NAMALWA (cell line): Measurements from ENCODE around the gene RNF126.
"Not testable (repeated sequence)": the region's sequence is repeated elsewhere in the genome, so short reads cannot be mapped to it uniquely, and the experiment has no call there.

Experiments used
- DNase-seq: peaks from one replicate; pipeline ENCODE4 v3.0.0-alpha.2; 2015; ENCODE audit warnings: low spot score

RNF126 gene

GRCh38 chr19:662962-663681, at the start of gene RNF126:
RNF126 (minus strand) TSS chr19:663214; CDS start chr19:663121, 93 bp downstream.
- DNase-seq, result peak; percentile 89

DNA sequence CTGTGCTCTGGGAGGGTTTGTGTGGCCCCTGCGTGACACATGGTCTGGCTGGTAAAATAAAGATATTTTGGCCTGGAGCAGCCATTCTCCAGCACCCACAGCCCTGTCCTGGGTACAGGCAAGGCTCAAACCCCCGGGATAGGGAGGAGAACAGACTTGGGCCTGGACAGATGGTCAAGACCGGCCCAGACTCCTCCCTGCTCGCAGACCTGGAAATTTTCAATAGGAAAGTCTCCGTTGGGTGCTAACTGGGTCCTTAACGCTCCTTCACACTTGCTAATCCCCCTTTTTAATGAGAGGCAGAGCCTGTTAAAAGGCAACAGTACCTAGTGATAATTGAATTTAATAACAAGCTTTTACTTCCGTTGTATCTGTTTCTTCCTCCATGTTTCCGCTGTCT, 48.2 kb upstream of the RNF126 start:
- DNase-seq, result no peak

GRCh38 chr19:710767-711166, 47.8 kb upstream of the RNF126 start:
- no peak for DNase-seq

GRCh38 chr19:709965-710571, 47.1 kb upstream of the RNF126 start:
- DNase-seq, result no peak

DNA sequence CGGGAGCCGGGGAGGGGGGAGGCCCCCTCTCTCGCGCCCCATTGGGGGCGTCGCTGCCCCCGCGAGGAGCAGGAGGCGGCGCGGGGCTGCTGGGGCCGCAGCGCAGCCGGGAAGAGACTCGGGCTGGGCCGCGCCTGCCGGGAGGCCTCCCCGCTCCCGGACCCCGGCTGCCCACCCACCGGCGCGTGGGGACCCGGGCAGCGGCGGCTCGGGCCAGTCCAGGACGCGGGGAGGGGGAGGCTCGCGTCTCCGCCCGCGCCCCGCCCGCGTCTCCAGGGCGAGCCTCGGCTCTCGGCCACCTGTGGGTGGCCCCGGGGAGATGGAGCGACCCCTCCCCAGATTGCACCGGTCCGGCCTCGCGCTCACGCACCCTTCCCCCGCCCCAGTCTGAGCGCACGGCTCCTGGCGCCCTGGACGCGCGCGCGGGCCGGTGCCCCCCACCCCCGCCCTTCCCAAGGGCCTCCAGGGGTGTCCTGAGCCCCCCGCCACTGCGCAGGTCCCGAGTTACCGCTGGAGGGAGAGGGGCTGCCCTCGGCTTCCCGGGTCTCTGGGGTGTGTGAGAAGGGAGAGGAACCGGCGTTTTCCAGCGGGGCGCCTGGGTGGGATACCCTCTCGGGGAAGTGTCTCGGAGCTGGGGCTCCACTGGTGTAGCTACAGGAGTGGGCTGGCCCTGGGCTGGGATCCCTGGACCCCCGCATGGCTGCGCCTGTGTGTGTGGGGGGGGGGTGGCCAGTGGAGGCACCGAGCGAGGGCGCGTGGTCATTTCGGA, 46.4 kb upstream of the RNF126 start:
- no peak for DNase-seq

GRCh38 chr19:708154-709143, 45.4 kb upstream of the RNF126 start, which contains the start of gene PALM:
PALM (plus strand) TSS chr19:708935; CDS start chr19:709147, 212 bp downstream.
- DNase-seq, result no peak

- no peak for DNase-seq
These were observed 41.4 kb upstream of the RNF126 start for GRCh38 chr19:704447-704741.

DNA sequence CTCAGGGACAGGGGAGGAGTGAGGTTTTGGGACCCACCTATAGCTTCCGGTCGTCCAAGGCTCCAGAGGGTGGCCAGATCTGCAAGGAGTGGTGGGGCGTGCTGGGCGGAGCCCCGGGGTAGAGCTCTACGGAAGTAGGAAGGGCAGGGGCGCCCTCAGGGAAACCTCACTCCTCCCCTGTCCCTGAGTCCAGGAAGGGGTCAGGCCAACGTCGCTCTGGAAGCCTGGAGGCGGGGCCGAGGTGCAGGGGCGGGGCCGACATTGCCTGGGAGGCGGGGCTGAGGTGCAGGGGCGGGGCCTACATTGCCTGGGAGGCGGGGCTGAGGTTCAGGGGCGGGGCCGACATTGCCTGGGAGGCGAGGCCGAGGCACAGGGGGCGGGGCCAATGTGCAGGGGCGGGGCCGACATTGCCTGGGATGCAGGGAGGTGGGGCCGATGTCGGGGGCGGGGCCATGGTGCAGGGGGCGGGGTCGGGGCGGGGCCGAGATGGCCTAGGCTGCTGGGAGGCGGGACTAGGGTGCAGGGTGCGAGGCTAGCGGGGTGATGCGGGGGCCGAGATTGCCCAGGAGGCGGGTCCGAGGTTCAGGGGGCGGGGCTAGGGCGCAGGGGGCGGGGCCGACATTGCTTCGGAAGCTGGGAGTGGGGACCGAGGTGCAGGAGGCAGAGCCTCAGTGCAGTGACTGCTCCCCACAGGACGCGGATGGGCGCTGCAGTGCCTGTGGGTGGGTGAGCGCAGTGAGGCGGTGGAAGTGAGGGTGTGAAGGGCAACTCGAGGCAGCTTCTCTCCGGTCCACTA, 40.8 kb upstream of the RNF126 start:
- DNase-seq, result peak; percentile 81

DNA sequence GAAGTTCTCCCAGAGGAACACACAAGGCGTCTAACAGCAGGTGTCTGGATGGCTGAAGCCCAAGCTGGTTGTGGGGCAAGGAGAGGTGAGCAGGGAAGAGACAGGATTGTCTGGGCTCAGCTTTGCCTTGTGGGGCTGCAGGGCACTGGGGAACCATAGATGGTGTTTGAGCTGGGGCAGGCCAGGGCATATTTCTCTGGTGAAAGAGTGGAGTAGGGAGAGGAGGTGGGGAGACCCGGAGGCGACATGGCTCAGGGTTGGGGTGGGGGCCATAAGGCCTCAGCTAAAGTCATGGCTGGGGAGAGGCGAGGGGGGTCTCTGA, 40.3 kb upstream of the RNF126 start:
- DNase-seq, result no peak

- DNase-seq, result not testable (repeated sequence)
These were observed 39.8 kb upstream of the RNF126 start for GRCh38 chr19:702847-703246.

GRCh38 chr19:699885-700284, 36.9 kb upstream of the RNF126 start:
- peak; percentile 46 for DNase-seq

DNA sequence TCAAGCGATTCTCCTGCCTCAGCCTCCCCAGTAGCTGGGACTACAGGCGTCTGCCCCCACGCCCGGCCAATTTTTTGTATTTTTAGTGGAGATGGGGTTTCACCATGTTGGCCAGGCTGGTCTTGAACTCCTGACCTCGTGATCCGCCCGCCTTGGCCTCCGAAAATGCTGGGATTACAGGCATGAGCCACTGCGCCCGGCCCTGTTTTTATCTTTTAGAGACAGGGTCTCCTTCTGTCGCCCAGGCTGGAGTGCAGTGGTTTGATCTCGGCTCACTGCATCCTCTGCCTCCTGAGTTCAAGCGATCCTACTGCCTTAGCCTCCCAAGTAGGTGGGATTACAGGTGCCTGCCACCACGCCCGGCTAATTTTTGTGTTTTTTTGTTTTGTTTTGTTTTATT, 35.5 kb upstream of the RNF126 start:
- DNase-seq, result not testable (repeated sequence)

- no peak for DNase-seq
These were observed 32.4 kb upstream of the RNF126 start, which contains the start of gene PRSS57 for GRCh38 chr19:695352-695949. PRSS57 (minus strand) TSS chr19:695452; CDS start chr19:695430, 22 bp downstream.

- DNase-seq, result no peak
These were observed 31.7 kb upstream of the RNF126 start for GRCh38 chr19:694481-695351.

DNA sequence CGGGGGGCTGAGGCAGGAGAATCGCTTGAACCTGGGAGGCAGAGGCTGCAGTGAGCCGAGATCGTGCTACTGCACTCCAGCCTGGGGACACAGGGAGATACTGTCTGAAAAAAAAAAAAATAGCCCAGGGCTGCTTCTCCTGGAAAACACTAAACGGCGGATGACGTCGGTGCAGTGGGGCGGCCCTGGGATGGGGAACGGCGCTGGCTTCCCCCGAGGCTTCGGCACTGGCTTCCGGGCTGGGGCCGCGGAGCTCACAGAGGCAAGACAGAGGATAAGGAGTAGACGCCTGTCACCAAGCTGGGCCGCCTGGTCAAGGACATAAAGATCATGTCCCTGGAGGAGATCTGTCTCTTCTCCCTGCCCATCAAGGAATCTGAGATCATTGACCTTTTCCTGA, 27.2 kb upstream of the RNF126 start:
- no peak for DNase-seq

- no peak for DNase-seq
These were observed 26.0 kb upstream of the RNF126 start for GRCh38 chr19:688992-689391.

DNA sequence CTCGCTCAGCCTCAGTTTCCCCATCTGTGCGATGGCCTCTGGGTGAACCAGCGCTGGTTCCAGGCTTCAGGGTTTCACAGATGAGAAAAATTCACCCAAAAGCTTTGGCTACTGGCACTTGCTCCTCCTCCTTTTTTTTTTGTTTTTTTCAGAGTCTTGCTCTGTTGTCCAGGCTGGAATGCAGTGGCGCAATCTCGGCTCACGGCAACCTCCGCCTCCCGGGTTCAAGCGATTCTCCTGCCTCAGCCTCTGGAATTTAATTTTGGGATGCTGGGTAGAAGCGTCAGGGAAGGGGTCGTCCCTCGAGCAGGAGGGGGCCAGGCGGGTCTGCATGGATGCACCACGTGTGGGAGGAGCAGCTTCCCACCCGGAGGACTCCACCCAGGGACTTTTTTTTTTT, 25.2 kb upstream of the RNF126 start:
- DNase-seq, result no peak

- no peak for DNase-seq
These were observed 24.7 kb upstream of the RNF126 start for GRCh38 chr19:687569-688166.

DNA sequence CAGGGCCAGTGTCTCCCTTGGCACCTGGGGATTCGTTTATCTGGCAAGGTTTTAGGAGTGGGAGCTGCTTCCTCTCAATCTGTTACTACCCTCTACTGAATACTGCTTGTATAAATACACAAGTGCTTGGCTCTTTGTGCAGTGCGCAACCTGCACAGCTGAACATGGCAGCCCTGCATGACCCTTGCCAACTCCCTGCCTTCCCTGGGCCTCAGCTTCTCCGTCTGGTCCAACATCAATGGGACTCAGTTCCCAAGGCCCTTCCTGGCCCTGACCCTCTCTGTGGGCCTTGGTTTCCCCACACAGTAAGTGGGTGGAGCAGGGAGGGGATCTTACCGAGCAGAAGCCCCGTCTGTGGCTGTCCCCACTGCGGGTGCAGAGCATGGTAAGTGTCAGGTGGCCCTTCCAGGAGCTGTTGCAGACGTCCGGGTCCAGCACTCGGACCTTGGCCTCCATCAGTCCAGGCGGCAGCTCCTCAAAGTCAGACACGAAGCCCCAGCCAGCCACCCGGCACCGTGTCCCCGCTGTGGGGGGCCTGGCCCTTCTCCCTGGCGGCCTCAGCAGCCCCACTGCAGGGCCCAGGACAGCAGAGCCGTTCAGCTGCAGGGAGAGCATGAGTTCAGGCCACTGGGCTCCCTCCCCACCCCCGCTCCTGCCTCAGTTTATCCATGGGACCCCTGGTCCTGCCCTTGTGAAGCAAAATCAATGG, 23.7 kb upstream of the RNF126 start:
- DNase-seq, result no peak
